Fibroblast of upper back skin (primary cell): ENCODE data around the gene VAV2.

ENCODE experiments used
- DNase-seq: peaks from one replicate; pipeline ENCODE4 v3.0.0-alpha.2; 2013

The VAV2 gene

GRCh38 chr9:133848471-133849109, 143.5 kb downstream of the VAV2 start:
- peak; percentile 38 for DNase-seq

- no peak for DNase-seq
Observed at GRCh38 chr9:133846483-133847090, 145.5 kb downstream of the VAV2 start.

DNA sequence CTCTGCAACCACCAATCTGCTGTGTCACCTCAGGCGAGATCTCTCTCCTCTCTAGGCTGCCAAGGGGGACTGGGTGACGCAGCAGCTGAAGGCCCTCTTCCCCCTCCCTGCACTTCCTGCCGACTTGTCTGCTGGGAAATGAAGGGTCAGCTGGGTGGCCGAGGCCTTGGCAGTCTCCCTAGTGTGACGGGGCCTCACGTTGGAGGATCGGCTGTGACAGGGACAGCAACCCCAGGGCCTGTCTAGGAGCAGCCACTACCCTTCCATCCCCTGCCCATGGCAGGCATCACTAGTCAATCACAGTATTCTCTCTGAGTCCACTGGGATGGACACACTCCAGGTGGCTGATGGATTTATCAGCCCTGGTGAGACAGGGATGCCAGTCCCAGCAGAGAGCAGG, 146.7 kb downstream of the VAV2 start:
- no peak for DNase-seq

DNA sequence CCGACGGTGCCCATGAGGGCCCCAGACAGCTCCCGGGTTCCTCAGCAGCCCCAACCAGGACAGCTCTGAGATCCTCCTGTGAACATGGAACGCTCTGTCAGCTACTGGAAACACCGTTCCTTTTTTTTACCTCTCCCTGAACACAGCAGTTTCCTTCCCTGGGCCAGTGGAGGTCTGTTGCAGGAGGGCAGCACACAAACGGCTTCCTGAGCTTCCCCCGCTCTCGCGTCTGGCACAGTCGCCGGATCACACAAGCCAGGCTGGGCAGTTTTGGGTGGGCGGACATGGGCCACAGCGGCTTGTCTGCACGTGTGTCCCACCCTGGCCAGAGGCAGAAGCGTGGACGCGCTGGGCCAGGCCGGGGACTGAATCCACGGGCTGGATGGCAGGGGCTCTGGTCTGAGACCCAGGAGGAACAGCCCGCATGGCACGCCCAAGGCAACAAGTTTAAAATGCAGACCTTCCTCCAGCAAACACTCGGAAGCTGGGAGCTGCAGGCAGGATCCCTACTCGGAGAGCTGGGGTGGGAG, 147.2 kb downstream of the VAV2 start:
- DNase-seq: no peak

GRCh38 chr9:133844398-133844784, 147.7 kb downstream of the VAV2 start:
- no peak for DNase-seq

GRCh38 chr9:133843751-133844397, 148.2 kb downstream of the VAV2 start:
- DNase-seq: no peak

- no peak for DNase-seq
Observed at GRCh38 chr9:133843250-133843649, 148.9 kb downstream of the VAV2 start.

- no peak for DNase-seq
Observed at GRCh38 chr9:133842721-133843227, 149.3 kb downstream of the VAV2 start.

DNA sequence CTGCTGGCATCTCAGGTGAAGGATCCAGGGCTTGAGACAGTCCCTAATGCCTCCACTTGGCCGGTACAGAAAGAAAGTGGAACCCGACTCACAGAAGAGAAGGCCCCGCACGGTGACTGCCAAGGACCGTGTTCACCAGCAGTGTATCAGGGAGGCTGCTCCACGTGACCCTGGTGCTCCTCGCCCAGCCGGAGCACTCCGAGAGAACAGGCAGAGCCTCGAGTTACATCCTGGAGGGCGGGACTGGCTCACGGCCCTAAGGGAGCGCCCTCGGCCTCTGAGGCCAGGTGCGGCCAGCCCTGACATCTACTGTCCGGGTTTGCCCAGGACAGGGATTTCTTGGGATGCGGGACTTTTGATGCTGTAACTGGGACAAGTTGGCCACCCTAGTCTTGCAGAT, 149.9 kb downstream of the VAV2 start:
- DNase-seq: no peak

GRCh38 chr9:133841167-133841812, 150.8 kb downstream of the VAV2 start:
- no peak for DNase-seq

GRCh38 chr9:133839822-133840329, 152.2 kb downstream of the VAV2 start:
- no peak for DNase-seq

GRCh38 chr9:133838859-133839507, 153.1 kb downstream of the VAV2 start:
- no peak for DNase-seq

GRCh38 chr9:133837627-133838597, 154.2 kb downstream of the VAV2 start:
- no peak for DNase-seq

DNA sequence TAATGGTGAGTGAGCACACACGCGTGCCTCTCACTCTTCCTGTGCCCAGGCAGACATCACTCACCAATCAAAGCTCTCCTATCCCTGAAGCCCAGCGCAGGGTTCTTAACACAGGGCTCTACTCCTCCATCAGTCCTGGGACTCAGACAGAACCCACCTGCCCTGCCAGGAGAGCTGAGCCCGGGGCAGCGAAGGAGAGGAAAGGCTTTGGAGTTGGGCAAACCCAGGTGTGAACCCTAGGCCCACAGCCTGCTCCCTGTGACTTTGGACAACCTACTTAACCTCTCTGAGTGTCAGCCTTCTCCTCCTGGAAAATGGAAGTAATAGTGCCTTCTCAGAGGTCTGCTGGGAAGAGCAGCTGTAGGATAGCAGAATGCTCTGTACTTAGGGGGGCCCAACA, 155.3 kb downstream of the VAV2 start:
- no peak for DNase-seq

DNA sequence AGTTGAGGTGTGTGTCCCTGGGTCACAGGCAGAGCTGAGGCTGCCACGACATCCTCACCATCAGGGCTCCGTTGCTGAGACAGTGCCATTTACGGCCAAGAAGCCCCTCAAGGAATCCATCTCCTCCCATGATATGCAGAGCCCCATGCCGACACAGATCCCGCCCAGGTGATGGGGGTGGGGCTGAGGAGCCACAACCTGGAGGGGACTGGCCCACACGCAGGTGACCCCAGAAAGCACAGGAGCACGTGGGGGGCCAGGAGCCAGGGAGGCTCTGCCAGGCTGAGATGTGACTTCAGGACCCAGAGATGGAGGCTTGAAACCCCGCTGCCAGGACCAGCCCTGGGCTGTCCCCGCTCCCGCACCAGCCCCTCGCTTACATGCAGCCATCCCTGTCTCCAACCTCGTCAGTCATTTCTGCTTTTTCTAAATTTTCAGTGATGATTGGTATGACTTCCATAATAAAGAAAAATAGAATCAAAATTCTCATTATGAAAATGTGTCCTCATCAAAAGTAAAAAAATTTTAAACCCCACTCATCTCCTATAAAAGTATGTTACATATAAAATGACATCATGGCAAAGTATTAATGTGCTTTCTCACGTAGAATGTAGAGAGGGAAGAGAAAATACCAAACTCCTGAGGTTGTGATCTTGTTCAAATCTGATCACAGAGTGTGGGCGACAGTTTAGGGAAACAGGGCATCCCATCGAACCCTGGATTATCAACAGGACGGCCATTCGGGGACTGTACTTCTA, 155.9 kb downstream of the VAV2 start:
- DNase-seq: no peak

GRCh38 chr9:133835262-133835901, 156.7 kb downstream of the VAV2 start:
- DNase-seq: no peak

GRCh38 chr9:133834080-133834976, 157.8 kb downstream of the VAV2 start:
- DNase-seq: no peak

- no peak for DNase-seq
Observed at GRCh38 chr9:133833388-133834025, 158.6 kb downstream of the VAV2 start.

DNA sequence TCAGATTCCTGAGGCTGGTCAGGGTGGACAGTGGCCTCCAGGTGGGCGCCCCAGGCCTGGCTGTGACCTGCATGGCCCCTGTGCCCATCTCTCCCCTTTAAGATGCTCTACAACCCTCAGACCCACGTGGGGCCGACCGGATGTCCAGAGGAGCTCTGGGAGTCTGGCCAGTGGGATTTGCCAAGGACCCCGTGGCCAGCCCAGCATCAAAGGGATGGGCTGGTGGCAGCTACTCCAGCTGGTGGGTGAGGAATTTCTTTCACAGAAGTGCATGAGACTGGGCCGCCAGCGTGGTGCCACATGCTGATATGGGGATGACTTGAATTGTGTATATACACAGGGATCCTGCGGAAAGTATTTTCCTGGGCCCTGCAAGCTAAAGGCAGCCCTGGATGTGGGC, 159.2 kb downstream of the VAV2 start:
- no peak for DNase-seq
